ENCODE data around the gene BRD1. TPM values are rescaled to one million over a fixed set of nuclear protein-coding genes. Genes with fewer than 3 reads are reported as not detected.
"Not testable (repeated sequence)": the region's sequence is repeated elsewhere in the genome, so short reads cannot be mapped to it uniquely, and the experiment has no call there.

The BRD1 gene
- total and polyA plus RNA-seq, 3 donors from 2014 or later: 113 to 122 (median 114) TPM

DNA sequence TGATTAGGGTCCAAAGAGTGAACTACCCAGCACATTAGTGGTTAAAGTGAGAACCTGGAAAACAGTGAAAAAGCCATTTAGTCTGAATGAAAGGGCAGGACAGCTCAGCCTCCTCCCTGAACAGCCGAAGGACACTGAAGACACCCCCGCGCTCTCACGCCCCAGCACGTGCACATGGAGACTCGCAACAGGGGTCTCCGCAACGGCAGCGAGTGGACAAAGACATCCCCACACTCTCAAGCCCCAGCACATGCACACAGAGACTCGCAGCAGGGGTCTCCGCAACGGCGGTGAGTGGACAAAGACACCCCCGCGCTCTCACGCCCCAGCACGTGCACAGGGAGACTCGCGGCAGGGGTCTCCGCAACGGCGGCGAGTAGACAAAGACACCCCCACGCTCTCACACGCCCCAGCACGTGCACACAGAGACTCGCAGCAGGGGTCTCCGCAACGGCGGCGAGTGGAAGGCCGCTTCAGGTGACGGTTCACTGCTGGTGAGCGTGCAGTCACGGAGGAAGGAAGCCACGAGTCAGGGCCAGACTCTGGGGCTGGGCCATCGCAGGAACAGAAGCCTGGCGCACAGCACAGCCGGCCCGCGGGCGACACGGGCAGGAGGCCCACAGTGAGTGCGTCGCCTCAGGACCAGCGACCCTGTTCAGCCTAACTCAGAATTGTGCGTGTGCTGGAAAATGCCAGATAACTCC lies 43.6 kb downstream of the BRD1 start:
- DNase-seq: no peak
- H3K27ac ChIP-seq: no peak overlapping the region
- intact Hi-C loops (cut with DNase I; ENCODE audit: low total_unique reads): no loop called here
- TF ChIP-seq, protein P1, sequence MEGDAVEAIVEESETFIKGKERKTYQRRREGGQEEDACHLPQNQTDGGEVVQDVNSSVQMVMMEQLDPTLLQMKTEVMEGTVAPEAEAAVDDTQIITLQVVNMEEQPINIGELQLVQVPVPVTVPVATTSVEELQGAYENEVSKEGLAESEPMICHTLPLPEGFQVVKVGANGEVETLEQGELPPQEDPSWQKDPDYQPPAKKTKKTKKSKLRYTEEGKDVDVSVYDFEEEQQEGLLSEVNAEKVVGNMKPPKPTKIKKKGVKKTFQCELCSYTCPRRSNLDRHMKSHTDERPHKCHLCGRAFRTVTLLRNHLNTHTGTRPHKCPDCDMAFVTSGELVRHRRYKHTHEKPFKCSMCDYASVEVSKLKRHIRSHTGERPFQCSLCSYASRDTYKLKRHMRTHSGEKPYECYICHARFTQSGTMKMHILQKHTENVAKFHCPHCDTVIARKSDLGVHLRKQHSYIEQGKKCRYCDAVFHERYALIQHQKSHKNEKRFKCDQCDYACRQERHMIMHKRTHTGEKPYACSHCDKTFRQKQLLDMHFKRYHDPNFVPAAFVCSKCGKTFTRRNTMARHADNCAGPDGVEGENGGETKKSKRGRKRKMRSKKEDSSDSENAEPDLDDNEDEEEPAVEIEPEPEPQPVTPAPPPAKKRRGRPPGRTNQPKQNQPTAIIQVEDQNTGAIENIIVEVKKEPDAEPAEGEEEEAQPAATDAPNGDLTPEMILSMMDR (IDR thresholded peaks at IDR 0.05): no peak
- TF ChIP-seq POLR2A (IDR thresholded peaks at IDR 0.05): no peak
- H3K4me1 ChIP-seq: peaks cover 48% of the 10 kb centered on the region
- no peaks in the 10 kb centered on the region for H3K9me3 ChIP-seq
- H3K4me3 ChIP-seq: no peak overlapping the region
- H3K27me3 ChIP-seq: no peaks in the 10 kb centered on the region
- no peaks in the 10 kb centered on the region for H3K36me3 ChIP-seq (ENCODE audit: low read depth, missing control alignments)
- WGBS, 2 donors: 90 to 91% methylated on average over 13 to 47 of the region's 47 CpGs

DNA sequence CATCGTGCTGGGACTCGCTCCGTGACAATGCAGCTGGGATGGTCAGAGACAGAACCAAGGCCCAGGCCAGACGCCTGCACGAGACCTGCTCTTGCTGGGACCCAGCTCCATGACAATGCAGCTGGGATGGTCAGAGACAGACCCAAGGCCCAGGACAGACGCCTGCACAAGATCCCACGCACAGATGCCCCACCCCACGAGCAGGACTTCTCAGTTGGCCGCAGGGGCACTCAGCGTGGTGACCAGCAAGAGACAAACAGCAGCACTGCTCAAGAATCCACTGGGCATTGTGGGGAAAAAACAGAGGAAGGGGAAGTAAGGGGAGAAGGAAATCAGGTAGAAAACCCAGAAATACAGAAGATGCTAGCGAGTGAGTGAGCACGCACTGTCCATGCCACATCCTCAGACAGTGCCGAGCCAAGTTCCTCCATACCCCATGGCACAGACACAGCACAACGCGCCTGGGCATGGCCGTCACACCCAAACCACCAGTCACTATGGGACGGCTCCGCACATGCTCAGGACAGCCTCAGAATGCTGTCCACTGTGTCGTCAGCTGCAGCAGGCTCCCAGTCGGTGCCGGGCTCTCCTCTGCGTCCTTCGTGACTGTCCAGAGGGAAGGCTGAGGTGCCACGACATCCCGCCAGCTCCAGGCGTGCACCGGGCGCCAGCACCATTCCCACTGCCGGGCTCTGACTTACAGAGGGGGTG lies 44.5 kb downstream of the BRD1 start:
- no peak overlapping the region for H3K27ac ChIP-seq
- intact Hi-C loops (cut with DNase I; ENCODE audit: low total_unique reads): no loop called here
- H3K36me3 ChIP-seq (ENCODE audit: low read depth, missing control alignments): no peaks in the 10 kb centered on the region
- TF ChIP-seq POLR2A (IDR thresholded peaks at IDR 0.05): no peak
- TF ChIP-seq, protein P1 (IDR thresholded peaks at IDR 0.05): no peak
- no peak overlapping the region for H3K4me3 ChIP-seq
- no peaks in the 10 kb centered on the region for H3K27me3 ChIP-seq
- no peak for DNase-seq
- WGBS, 2 donors: 91 to 96% methylated on average over 20 to 24 of the region's 29 CpGs
- H3K4me1 ChIP-seq: peaks cover 39% of the 10 kb centered on the region
- H3K9me3 ChIP-seq: no peaks in the 10 kb centered on the region

DNA sequence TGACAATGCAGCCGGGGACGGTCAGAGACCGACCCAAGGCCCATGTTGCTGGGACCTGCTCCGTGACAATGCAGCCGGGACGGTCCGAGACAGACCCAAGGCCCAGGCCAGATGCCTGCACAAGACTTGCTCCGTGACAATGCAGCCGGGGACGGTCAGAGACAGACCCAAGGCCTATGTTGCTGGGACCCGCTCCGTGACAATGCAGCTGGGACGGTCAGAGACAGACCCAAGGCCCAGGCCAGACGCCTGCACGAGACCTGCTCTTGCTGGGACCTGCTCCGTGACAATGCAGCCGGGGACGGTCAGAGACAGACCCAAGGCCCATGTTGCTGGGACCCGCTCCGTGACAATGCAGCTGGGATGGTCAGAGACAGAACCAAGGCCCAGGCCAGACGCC lies 45.8 kb downstream of the BRD1 start:
- H3K4me1 ChIP-seq: peaks cover 39% of the 10 kb centered on the region
- 80 to 93% methylated on average over 2 to 21 of the region's 21 CpGs for whole genome bisulfite sequencing, 2 donors
- DNase-seq; H3K4me3 ChIP-seq; H3K9me3 ChIP-seq; H3K27me3 ChIP-seq; H3K27ac ChIP-seq; intact Hi-C loops (cut with DNase I; ENCODE audit: low total_unique reads); H3K36me3 ChIP-seq (ENCODE audit: low read depth, missing control alignments): not testable (repeated sequence)

DNA sequence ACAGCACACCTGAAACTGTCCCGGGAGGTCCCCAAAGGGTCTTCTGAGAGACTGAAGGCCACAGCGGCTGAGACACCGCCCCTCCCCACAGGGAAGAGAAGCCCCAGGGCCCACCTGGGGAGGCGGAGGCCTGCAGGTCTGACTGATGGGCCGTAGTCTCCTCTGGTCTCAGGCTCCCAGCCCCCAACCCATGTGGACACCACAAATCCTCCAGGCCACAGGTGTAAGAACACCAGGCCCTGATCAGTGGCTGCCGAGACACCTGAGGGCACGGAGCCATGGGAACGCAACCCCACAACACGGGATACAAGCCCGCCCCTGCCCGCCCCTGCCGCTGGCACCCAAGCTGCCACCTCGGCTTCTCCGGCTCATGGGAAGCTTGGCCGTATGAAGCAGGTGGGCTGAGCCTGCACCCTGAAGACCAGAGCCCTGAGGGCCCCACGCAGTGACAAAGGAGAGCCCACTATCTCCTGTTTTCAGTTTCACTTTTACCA lies 46.3 kb downstream of the BRD1 start:
- 87 to 88% methylated on average over 8 to 14 of the region's 16 CpGs for WGBS, 2 donors
- intact Hi-C loops (cut with DNase I; ENCODE audit: low total_unique reads): no loop called here
- peaks cover 34% of the 10 kb centered on the region for H3K4me1 ChIP-seq
- no peak overlapping the region for H3K4me3 ChIP-seq
- no peak for DNase-seq
- no peaks in the 10 kb centered on the region for H3K9me3 ChIP-seq
- TF ChIP-seq, protein P1 (IDR thresholded peaks at IDR 0.05): no peak
- TF ChIP-seq POLR2A (IDR thresholded peaks at IDR 0.05): no peak
- H3K27ac ChIP-seq: no peak overlapping the region
- H3K36me3 ChIP-seq (ENCODE audit: low read depth, missing control alignments): no peaks in the 10 kb centered on the region
- H3K27me3 ChIP-seq: no peaks in the 10 kb centered on the region

DNA sequence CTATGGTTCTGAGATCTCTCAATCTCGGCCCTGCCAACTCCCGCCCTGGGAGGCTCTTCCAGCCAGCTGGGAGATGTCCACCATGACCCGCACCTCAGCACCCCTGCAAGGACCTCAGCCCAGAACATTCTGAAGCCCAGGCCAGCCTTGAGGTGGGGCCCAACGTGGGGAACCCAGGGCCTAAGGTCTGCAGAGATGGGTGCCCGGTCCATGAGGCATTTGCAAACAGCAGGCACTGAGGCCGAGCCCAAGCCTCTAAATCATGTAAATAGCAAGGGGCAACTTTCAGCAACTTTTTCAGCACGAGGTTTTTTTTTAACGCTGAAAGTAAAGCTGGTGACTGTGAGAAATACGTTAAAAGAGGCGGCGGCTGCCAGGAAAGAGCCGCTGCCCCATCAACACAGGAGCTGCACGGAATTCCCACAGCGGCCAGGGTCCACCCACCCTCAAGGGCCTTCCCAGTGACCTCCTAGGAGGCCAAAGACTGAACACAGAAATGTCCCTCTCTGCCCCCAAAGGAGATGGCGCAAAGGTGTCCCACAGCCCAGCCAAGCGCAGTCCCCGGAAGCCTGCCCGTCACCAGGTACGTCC lies 46.9 kb downstream of the BRD1 start:
- WGBS, 2 donors: 65 to 75% methylated on average over 10 to 19 of the region's 19 CpGs
- no peak for DNase-seq
- no peak for TF ChIP-seq POLR2A (IDR thresholded peaks at IDR 0.05)
- TF ChIP-seq, protein P1 (IDR thresholded peaks at IDR 0.05): no peak
- no peaks in the 10 kb centered on the region for H3K9me3 ChIP-seq
- no peaks in the 10 kb centered on the region for H3K27me3 ChIP-seq
- H3K4me1 ChIP-seq: peaks cover 28% of the 10 kb centered on the region
- intact Hi-C loops (cut with DNase I; ENCODE audit: low total_unique reads): no loop called here
- H3K4me3 ChIP-seq: no peak overlapping the region
- no peak overlapping the region for H3K27ac ChIP-seq
- no peaks in the 10 kb centered on the region for H3K36me3 ChIP-seq (ENCODE audit: low read depth, missing control alignments)
